Activated T-cell treated with anti-CD3 and anti-CD28 coated beads, Interleukin-2, amount 50 U/mL, for 24 hours (primary cell): ENCODE data around the gene CIB4.
A peak's percentile ranks its signal among the peaks of the same experiment; 100 is the strongest.

Experiments
- DNase-seq: peaks from one replicate; pipeline ENCODE4 v3.0.0-alpha.2; 2020
- H3K27ac Mint-ChIP-seq: 2 replicates; pipeline ENCODE4 v1.8.0; 2020; ENCODE audit warnings: mild to moderate bottlenecking, mixed read lengths
- H3K27me3 Mint-ChIP-seq: 2 replicates; pipeline ENCODE4 v1.8.0; 2020; ENCODE audit warnings: mixed read lengths
- H3K36me3 Mint-ChIP-seq: 2 replicates; pipeline ENCODE4 v1.8.0; 2020; ENCODE audit warnings: low read depth, mixed read lengths
- H3K4me1 Mint-ChIP-seq: 2 replicates; pipeline ENCODE4 v1.8.0; 2020; ENCODE audit warnings: low read depth, mixed read lengths
- H3K4me3 Mint-ChIP-seq: 2 replicates; pipeline ENCODE4 v1.8.0; 2020; ENCODE audit warnings: mild to moderate bottlenecking, moderate library complexity, mixed read lengths
- H3K9me3 Mint-ChIP-seq: 2 replicates; pipeline ENCODE4 v1.8.0; 2020; ENCODE audit warnings: mixed read lengths

Gene CIB4

GRCh38 chr2:26615336-26615859, 25.8 kb downstream of the CIB4 start:
- DNase-seq: no peak
- no peaks in the 10 kb centered on the region for H3K9me3 Mint-ChIP-seq
- no peak overlapping the region for H3K27ac Mint-ChIP-seq
- H3K27me3 Mint-ChIP-seq: peaks cover 6% of the 10 kb centered on the region
- peaks cover 4% of the 10 kb centered on the region for H3K4me1 Mint-ChIP-seq
- no peak overlapping the region for H3K4me3 Mint-ChIP-seq
- no peaks in the 10 kb centered on the region for H3K36me3 Mint-ChIP-seq

GRCh38 chr2:26614216-26615138, 26.7 kb downstream of the CIB4 start:
- no peak overlapping the region for H3K4me3 Mint-ChIP-seq
- no peaks in the 10 kb centered on the region for H3K36me3 Mint-ChIP-seq
- H3K27me3 Mint-ChIP-seq: peaks cover 6% of the 10 kb centered on the region
- no peaks in the 10 kb centered on the region for H3K9me3 Mint-ChIP-seq
- H3K27ac Mint-ChIP-seq: no peak overlapping the region
- H3K4me1 Mint-ChIP-seq: peaks cover 13% of the 10 kb centered on the region
- peak; percentile 18 for DNase-seq

- Mint-ChIP-seq H3K27me3 (peaks cover 6% of the 10 kb centered on the region), H3K4me3 (no peak overlapping the region), H3K9me3 (no peaks in the 10 kb centered on the region), H3K4me1 (peaks cover 20% of the 10 kb centered on the region), H3K36me3 (no peaks in the 10 kb centered on the region), H3K27ac (no peak overlapping the region)
- peak; percentile 22 for DNase-seq
Observed at GRCh38 chr2:26613241-26614215, 27.6 kb downstream of the CIB4 start.

GRCh38 chr2:26612522-26613240, 28.5 kb downstream of the CIB4 start:
- Mint-ChIP-seq H3K4me3 (no peak overlapping the region), H3K27me3 (peaks cover 6% of the 10 kb centered on the region), H3K4me1 (peaks cover 20% of the 10 kb centered on the region), H3K9me3 (no peaks in the 10 kb centered on the region), H3K36me3 (no peaks in the 10 kb centered on the region), H3K27ac (no peak overlapping the region)
- peak; percentile 12 for DNase-seq

GRCh38 chr2:26612034-26612433, 29.1 kb downstream of the CIB4 start:
- DNase-seq: no peak
- no peak overlapping the region for H3K27ac Mint-ChIP-seq
- H3K27me3 Mint-ChIP-seq: peaks cover 6% of the 10 kb centered on the region
- H3K4me1 Mint-ChIP-seq: peaks cover 20% of the 10 kb centered on the region
- H3K4me3 Mint-ChIP-seq: no peak overlapping the region
- no peaks in the 10 kb centered on the region for H3K36me3 Mint-ChIP-seq
- no peaks in the 10 kb centered on the region for H3K9me3 Mint-ChIP-seq

GRCh38 chr2:26610504-26611335, 30.4 kb downstream of the CIB4 start:
- Mint-ChIP-seq H3K4me3 (no peak overlapping the region), H3K9me3 (no peaks in the 10 kb centered on the region), H3K36me3 (no peaks in the 10 kb centered on the region), H3K27ac (no peak overlapping the region), H3K27me3 (no peaks in the 10 kb centered on the region), H3K4me1 (peaks cover 20% of the 10 kb centered on the region)
- DNase-seq: peak; percentile 28

- Mint-ChIP-seq H3K4me3 (no peak overlapping the region), H3K27ac (peak overlapping the region; percentile 29), H3K27me3 (peaks cover 2% of the 10 kb centered on the region), H3K9me3 (no peaks in the 10 kb centered on the region), H3K4me1 (peaks cover 20% of the 10 kb centered on the region), H3K36me3 (no peaks in the 10 kb centered on the region)
- peak; percentile 41 for DNase-seq
Observed at GRCh38 chr2:26609839-26610277, 31.3 kb downstream of the CIB4 start.

GRCh38 chr2:26609205-26609631, 31.9 kb downstream of the CIB4 start:
- peak; percentile 28 for DNase-seq

GRCh38 chr2:26608557-26608956, 32.6 kb downstream of the CIB4 start:
- H3K36me3 Mint-ChIP-seq: no peaks in the 10 kb centered on the region
- DNase-seq: peak; percentile 27
- H3K27ac Mint-ChIP-seq: no peak overlapping the region
- H3K27me3 Mint-ChIP-seq: peaks cover 10% of the 10 kb centered on the region
- peaks cover 20% of the 10 kb centered on the region for H3K4me1 Mint-ChIP-seq
- H3K4me3 Mint-ChIP-seq: no peak overlapping the region
- peaks cover 4% of the 10 kb centered on the region for H3K9me3 Mint-ChIP-seq

More at GRCh38 chr2:26609205-26609631, 31.9 kb downstream of the CIB4 start:
- Mint-ChIP-seq H3K9me3 (peaks cover 3% of the 10 kb centered on the region), H3K4me3 (no peak overlapping the region), H3K4me1 (peaks cover 20% of the 10 kb centered on the region), H3K27me3 (peaks cover 8% of the 10 kb centered on the region), H3K27ac (no peak overlapping the region), H3K36me3 (no peaks in the 10 kb centered on the region)

GRCh38 chr2:26607698-26608097, 33.5 kb downstream of the CIB4 start:
- Mint-ChIP-seq H3K4me1 (peaks cover 20% of the 10 kb centered on the region), H3K27ac (no peak overlapping the region), H3K36me3 (no peaks in the 10 kb centered on the region), H3K27me3 (peaks cover 14% of the 10 kb centered on the region), H3K4me3 (no peak overlapping the region), H3K9me3 (peaks cover 4% of the 10 kb centered on the region)
- peak; percentile 7 for DNase-seq

GRCh38 chr2:26606847-26607190, 34.3 kb downstream of the CIB4 start:
- no peaks in the 10 kb centered on the region for H3K36me3 Mint-ChIP-seq

GRCh38 chr2:26605999-26606846, 34.9 kb downstream of the CIB4 start:
- no peak overlapping the region for H3K4me3 Mint-ChIP-seq
- DNase-seq: no peak
- peaks cover 4% of the 10 kb centered on the region for H3K9me3 Mint-ChIP-seq
- H3K36me3 Mint-ChIP-seq: no peaks in the 10 kb centered on the region
- H3K27ac Mint-ChIP-seq: no peak overlapping the region
- H3K27me3 Mint-ChIP-seq: peaks cover 25% of the 10 kb centered on the region
- peaks cover 20% of the 10 kb centered on the region for H3K4me1 Mint-ChIP-seq

More at GRCh38 chr2:26606847-26607190, 34.3 kb downstream of the CIB4 start:
- Mint-ChIP-seq H3K9me3 (peaks cover 4% of the 10 kb centered on the region), H3K4me3 (no peak overlapping the region), H3K27me3 (peaks cover 19% of the 10 kb centered on the region), H3K4me1 (peaks cover 20% of the 10 kb centered on the region), H3K27ac (no peak overlapping the region)
- peak; percentile 11 for DNase-seq
